OCI-LY1 (cell line): ENCODE measurements around the gene AP2A1.
A peak's percentile ranks its signal among the peaks of the same experiment; 100 is the strongest.

Source experiments
- H2AFZ ChIP-seq: fragments of 200-600 bp; sonication (generic), shearing (Covaris generic); 2 replicates; pipeline ENCODE4 v1.6.0; 2014; ENCODE audit warnings: antibody characterized with exemption, mild to moderate bottlenecking, low read length
- H3F3A ChIP-seq: fragments of 200-600 bp; sonication (generic), shearing (Covaris generic); 2 replicates; pipeline ENCODE4 v1.6.0; 2014; ENCODE audit warnings: mild to moderate bottlenecking, antibody characterized with exemption, low read length, moderate library complexity; ENCODE audit not compliant: insufficient read depth
- H3K27ac ChIP-seq: fragments of 200-600 bp; sonication (generic); 2 replicates; pipeline ENCODE4 v1.5.1; 2014; ENCODE audit warnings: low read length, mixed run types, mild to moderate bottlenecking, low read depth; ENCODE audit not compliant: poor library complexity, severe bottlenecking
- H3K27me3 ChIP-seq: fragments of 200-600 bp; sonication (generic); 2 replicates; pipeline ENCODE4 v1.6.0; 2014; ENCODE audit warnings: antibody characterized with exemption, mild to moderate bottlenecking, low read length, moderate library complexity; ENCODE audit not compliant: insufficient read depth
- H3K36me3 ChIP-seq: fragments of 200-600 bp; sonication (generic); 2 replicates; pipeline ENCODE4 v1.6.1; 2014; ENCODE audit warnings: mild to moderate bottlenecking, antibody characterized with exemption, low read length, moderate library complexity, mixed read lengths; ENCODE audit not compliant: insufficient read depth
- H3K4me1 ChIP-seq: fragments of 200-600 bp; sonication (generic); 2 replicates; pipeline ENCODE4 v1.5.1; 2014; ENCODE audit warnings: mild to moderate bottlenecking, low read length, moderate library complexity; ENCODE audit not compliant: insufficient read depth, severe bottlenecking
- H3K4me2 ChIP-seq: fragments of 200-600 bp; sonication (generic), shearing (Covaris generic); 2 replicates; pipeline ENCODE4 v1.6.1; 2014; ENCODE audit warnings: low read length
- H3K4me3 ChIP-seq: fragments of 200-600 bp; sonication (generic); 2 replicates; pipeline ENCODE4 v1.5.1; 2014; ENCODE audit warnings: low read length, low read depth, mild to moderate bottlenecking, mixed read lengths; ENCODE audit not compliant: poor library complexity, severe bottlenecking
- H3K79me2 ChIP-seq: fragments of 200-600 bp; shearing (Covaris generic); 2 replicates; pipeline ENCODE4 v1.6.1; 2016; ENCODE audit warnings: mixed run types, low read length, mixed read lengths; ENCODE audit not compliant: insufficient read depth
- H3K9ac ChIP-seq: fragments of 200-600 bp; sonication (generic), shearing (Covaris generic); 2 replicates; pipeline ENCODE4 v1.6.1; 2014; ENCODE audit warnings: mild to moderate bottlenecking, low read length, mixed read lengths
- H3K9me2 ChIP-seq: fragments of 200-600 bp; sonication (generic), shearing (Covaris generic); 2 replicates; pipeline ENCODE4 v1.6.1; 2014; ENCODE audit warnings: low read depth, mild to moderate bottlenecking, low read length, mixed read lengths
- H3K9me3 ChIP-seq: fragments of 200-600 bp; shearing (Covaris generic); 2 replicates; pipeline ENCODE4 v1.6.1; 2014; ENCODE audit warnings: low read length, mixed read lengths
- H4K20me1 ChIP-seq: fragments of 200-600 bp; sonication (generic), shearing (Covaris generic); 2 replicates; pipeline ENCODE4 v1.6.0; 2016; ENCODE audit warnings: mild to moderate bottlenecking, low read length; ENCODE audit not compliant: insufficient read depth
- CTCF ChIP-seq: fragments of 200-600 bp; sonication (generic), shearing (Covaris generic); IDR thresholded peaks from 2 replicates; pipeline ENCODE4 v1.5.1; 2017; ENCODE audit warnings: mild to moderate bottlenecking, antibody characterized with exemption, low read length, moderate library complexity, mixed read lengths
- EZH2 ChIP-seq: fragments of 200-600 bp; sonication (generic), shearing (Covaris generic); IDR thresholded peaks from 2 replicates; pipeline ENCODE4 v1.8.0; 2017; ENCODE audit warnings: borderline replicate concordance, mixed run types, mild to moderate bottlenecking, antibody characterized with exemption, low read length, moderate library complexity, mixed read lengths

Gene AP2A1

DNA sequence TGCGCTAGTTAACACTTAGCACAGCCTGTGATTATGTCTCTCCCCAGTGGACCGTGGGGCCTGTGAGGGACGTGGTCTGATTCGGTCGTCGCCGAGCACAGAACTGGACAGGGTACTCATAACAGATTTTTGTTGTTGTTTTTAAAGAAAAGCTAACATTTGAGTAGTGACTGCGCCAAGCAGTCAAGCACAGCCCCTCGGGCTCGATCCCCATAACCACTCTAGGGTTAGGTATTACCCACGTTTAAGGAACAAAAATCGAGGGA lies 83.4 kb downstream of the AP2A1 start:
- Histone ChIP-seq H3K36me3 (peaks cover 10% of the 10 kb centered on the region; the same call in 1 of the 2 replicates), H3K4me3 (peak overlapping the region; percentile 81), H3K79me2 (peaks cover 25% of the 10 kb centered on the region), H3K4me2 (peak overlapping the region; percentile 74), H3K27me3 (no peaks in the 10 kb centered on the region), H3K4me1 (peaks cover 41% of the 10 kb centered on the region), H3K9ac (peak overlapping the region; percentile 76; the same call in 1 of the 2 replicates), H3K27ac (peak overlapping the region; percentile 92), H4K20me1 (no peaks in the 10 kb centered on the region), H3F3A (no peaks in the 10 kb centered on the region), H3K9me3 (0 out of 2 replicates have a peak, but pooled peaks cover 3% of the 10 kb centered on the region), H3K9me2 (no peaks in the 10 kb centered on the region), H2AFZ (no peak overlapping the region)
- TF ChIP-seq CTCF: no peak
- no peak for TF ChIP-seq EZH2

GRCh38 chr19:49850487-49851342 lies 83.9 kb downstream of the AP2A1 start, which contains the start of gene PTOV1:
Gene PTOV1 (plus strand): TSS chr19:49851159.
- Histone ChIP-seq H4K20me1 (no peaks in the 10 kb centered on the region), H3F3A (no peaks in the 10 kb centered on the region), H3K9me3 (0 out of 2 replicates have a peak, but pooled peaks cover 3% of the 10 kb centered on the region), H3K27ac (peak within 1 kb of the TSS; percentile 92), H3K9me2 (no peaks in the 10 kb centered on the region), H3K9ac (peak within 1 kb of the TSS; percentile 76), H3K27me3 (no peaks in the 10 kb centered on the region), H3K4me2 (peak within 1 kb of the TSS; percentile 98), H3K79me2 (peaks cover 25% of the 10 kb centered on the region), H2AFZ (no peak within 1 kb of the TSS), H3K36me3 (peaks cover 16% of the 10 kb centered on the region; the same call in 1 of the 2 replicates), H3K4me1 (peaks cover 41% of the 10 kb centered on the region), H3K4me3 (peak within 1 kb of the TSS; percentile 81)
- TF ChIP-seq CTCF (no peak), EZH2 (no peak)

DNA sequence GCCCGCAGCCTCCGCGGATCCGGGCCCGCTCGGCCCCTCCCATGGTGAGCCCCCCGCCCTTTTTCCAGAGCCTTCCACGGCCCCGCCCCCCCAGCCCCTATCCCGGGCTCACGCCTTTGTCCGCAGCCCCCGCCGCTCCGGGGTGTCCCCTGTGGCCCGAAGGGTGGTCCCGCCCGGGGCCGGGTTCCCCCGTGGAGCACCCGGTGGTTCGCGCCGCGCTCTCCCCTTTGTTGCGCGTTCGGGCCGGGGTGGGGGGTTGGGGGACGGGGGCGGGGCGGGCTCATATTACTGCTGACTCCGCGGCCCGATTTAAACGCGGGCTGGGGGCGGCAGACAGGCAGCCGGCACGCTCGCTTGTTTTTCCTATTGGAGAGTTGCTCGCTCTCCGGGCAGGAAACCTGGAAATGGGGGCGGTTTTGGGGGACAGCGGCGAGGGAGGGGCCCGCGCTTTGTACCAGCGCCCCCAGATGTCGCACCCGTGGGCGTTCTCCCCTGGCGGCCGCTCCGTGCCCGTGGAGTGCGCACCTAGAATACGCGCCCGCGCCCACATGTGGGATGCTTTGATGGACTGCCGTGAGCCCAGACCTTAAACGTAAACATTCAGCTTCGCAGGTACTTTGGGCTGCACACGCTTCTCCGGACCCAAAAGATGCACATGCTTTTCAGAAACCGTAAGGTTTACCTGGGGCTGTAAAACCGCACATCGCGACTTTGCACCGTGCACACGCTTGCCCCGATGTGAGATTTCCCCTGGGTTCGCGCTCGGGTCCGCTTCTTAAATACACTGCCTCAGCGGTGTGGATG lies 84.9 kb downstream of the AP2A1 start:
- Histone ChIP-seq H3K9me2 (no peaks in the 10 kb centered on the region), H3K9me3 (0 out of 2 replicates have a peak, but pooled peaks cover 3% of the 10 kb centered on the region), H3K27ac (peak overlapping the region; percentile 62), H3K4me1 (peaks cover 41% of the 10 kb centered on the region), H3K4me2 (peak overlapping the region; percentile 98), H3K36me3 (peaks cover 25% of the 10 kb centered on the region; the same call in 1 of the 2 replicates), H3K79me2 (peaks cover 25% of the 10 kb centered on the region), H3K4me3 (peak overlapping the region; percentile 81), H3F3A (no peaks in the 10 kb centered on the region), H2AFZ (no peak overlapping the region), H3K27me3 (no peaks in the 10 kb centered on the region), H4K20me1 (no peaks in the 10 kb centered on the region), H3K9ac (peak overlapping the region; percentile 76)
- TF ChIP-seq EZH2 (no peak), CTCF (no peak)
